Testis (tissue), 2 donors: ENCODE data around the gene SSR1.

Experiments used
- CTCF ChIP-seq, 3 experiments: fragments of 450-650 bp in 2 of 3; fragments of 200-600 bp in 1 of 3; sonication (generic) in 1 of 3; IDR thresholded peaks; one replicate each; pipeline ENCODE4 v1.5.1; 2016 to 2019; ENCODE audit warnings: antibody characterized with exemption in 3 of 3, mild to moderate bottlenecking in 2 of 3, moderate library complexity in 1 of 3
- POLR2A ChIP-seq: fragments of 450-650 bp; IDR thresholded peaks from one replicate; pipeline ENCODE4 v1.6.1; 2017; ENCODE audit warnings: antibody characterized with exemption, mild to moderate bottlenecking, moderate library complexity

GRCh38 chr6:7282097-7282906 is 30.7 kb downstream of the SSR1 start:
- TF ChIP-seq POLR2A = no peak
- TF ChIP-seq CTCF (IDR thresholded peaks at IDR 0.05) = no peak
